ENCODE measurements around the gene RNASE8. TPM values are rescaled to one million over a fixed set of nuclear protein-coding genes. Genes with fewer than 3 reads are reported as not detected.

The RNASE8 gene
- total RNA-seq, 2 donors from 2014 or later, result not detected

DNA sequence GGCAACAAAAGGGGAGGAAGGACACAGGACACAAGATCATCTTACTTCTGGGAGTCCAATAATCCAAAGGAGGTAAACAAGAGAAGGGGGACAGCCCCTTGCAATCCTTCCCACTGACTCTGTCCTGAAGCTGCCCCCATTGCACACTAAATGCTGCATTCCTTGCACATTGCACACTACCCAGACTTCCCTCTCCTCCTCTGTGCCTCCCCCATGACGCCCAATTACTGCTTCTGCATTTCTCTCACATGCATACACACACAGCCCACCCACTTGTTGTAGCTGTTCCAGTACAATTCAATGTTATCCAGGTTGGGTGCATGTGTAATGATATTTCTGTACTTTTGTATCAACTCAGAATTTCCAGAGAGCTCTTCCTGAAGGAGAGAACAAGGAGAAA, 38.3 kb upstream of the RNASE8 start:
- Histone ChIP-seq H3K4me3 (no peak overlapping the region), H3K36me3 (replicated peaks in 1 of 2; ENCODE audit: insufficient read depth in 1 of 2, low read depth in 2 of 2) (peaks cover 11 to 18% of the 10 kb centered on the region in 2 donors), H3K9me3 (no peaks in the 10 kb centered on the region), H3K27me3 (no peaks in the 10 kb centered on the region), H3K27ac (no peak overlapping the region), H3K4me1 (peaks cover 24% of the 10 kb centered on the region)
- WGBS, 2 donors, result 58 to 76% methylated on average over 1 of the region's 1 CpG
- intact Hi-C loops (cut with DNase I), result loop anchor here (5.0 kb wide), 1 partner anchor 68 kb away; no protein-coding TSS in a partner anchor
- no peak for ATAC-seq
- no peak for DNase-seq
- TF ChIP-seq POLR2A (IDR thresholded peaks at IDR 0.05), result no peak
- TF ChIP-seq, protein P1, sequence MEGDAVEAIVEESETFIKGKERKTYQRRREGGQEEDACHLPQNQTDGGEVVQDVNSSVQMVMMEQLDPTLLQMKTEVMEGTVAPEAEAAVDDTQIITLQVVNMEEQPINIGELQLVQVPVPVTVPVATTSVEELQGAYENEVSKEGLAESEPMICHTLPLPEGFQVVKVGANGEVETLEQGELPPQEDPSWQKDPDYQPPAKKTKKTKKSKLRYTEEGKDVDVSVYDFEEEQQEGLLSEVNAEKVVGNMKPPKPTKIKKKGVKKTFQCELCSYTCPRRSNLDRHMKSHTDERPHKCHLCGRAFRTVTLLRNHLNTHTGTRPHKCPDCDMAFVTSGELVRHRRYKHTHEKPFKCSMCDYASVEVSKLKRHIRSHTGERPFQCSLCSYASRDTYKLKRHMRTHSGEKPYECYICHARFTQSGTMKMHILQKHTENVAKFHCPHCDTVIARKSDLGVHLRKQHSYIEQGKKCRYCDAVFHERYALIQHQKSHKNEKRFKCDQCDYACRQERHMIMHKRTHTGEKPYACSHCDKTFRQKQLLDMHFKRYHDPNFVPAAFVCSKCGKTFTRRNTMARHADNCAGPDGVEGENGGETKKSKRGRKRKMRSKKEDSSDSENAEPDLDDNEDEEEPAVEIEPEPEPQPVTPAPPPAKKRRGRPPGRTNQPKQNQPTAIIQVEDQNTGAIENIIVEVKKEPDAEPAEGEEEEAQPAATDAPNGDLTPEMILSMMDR (IDR thresholded peaks at IDR 0.05), result no peak

DNA sequence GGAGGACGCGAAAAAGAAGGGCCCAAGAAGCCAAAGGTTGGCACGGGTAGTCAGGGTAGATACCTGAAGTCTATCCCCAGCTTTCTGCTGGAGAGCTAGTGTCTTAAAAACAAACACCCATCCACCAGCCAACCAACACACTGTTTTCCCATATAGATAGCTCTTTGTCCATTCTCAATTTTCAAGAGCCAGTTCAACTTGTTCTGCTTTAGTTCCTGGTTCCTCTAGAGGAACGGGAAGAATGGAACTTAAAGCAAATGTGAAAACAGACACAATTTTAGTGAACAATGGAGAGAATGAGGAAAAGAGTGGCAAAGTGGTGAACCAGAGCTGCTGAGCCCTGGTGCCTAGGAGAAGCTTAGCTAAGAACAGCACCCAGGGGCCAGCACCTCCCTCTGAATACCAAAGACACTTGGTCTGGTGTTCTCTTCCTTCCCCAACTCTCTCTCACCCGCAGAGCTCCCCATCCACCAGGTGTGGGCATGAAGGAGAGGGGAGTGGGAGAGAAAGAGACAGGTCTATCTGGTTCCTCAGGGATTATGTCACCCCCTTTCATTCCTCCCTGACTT, 36.6 kb upstream of the RNASE8 start:
- no peak for ATAC-seq
- H3K27me3 ChIP-seq, result no peaks in the 10 kb centered on the region
- H3K4me1 ChIP-seq, result peaks cover 33% of the 10 kb centered on the region
- no peak for TF ChIP-seq POLR2A (IDR thresholded peaks at IDR 0.05)
- TF ChIP-seq, protein P1 (IDR thresholded peaks at IDR 0.05), result no peak
- DNase-seq, result no peak
- intact Hi-C loops (cut with DNase I), result no loop called here
- no peak overlapping the region for H3K4me3 ChIP-seq
- peaks cover 11 to 18% of the 10 kb centered on the region in 2 donors for H3K36me3 ChIP-seq (replicated peaks in 1 of 2; ENCODE audit: insufficient read depth in 1 of 2, low read depth in 2 of 2)
- WGBS, 2 donors, result 70 to 87% methylated on average over 5 of the region's 5 CpGs
- no peaks in the 10 kb centered on the region for H3K9me3 ChIP-seq
- peak overlapping the region in 1 of 4 donors; percentile 7 for H3K27ac ChIP-seq

DNA sequence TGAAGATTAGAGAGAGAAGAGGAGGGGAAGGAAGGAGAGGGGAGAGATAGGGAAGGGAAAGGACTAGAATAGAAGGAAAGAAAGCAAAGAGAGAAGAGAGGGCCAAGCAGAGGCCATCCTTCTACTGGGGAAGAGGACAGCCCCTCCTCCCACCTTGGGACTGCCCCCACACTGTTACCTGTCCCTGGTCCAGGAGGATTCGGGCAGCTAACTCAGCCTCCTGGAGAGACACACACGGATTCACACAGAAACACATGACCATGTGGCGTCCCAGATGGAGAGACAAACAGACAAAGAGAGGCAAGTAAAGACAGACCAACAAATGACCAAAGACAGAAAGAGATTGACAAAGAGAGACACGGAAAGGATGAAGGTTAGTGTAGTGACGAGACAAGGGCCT, 34.9 kb upstream of the RNASE8 start:
- Histone ChIP-seq H3K4me1 (peaks cover 33% of the 10 kb centered on the region), H3K27ac (peak overlapping the region in 3 of 4 donors; percentile 22 to 77 (median 30)), H3K27me3 (no peaks in the 10 kb centered on the region), H3K36me3 (replicated peaks in 1 of 2; ENCODE audit: insufficient read depth in 1 of 2, low read depth in 2 of 2) (peaks cover 10 to 15% of the 10 kb centered on the region in 2 donors), H3K4me3 (no peak overlapping the region), H3K9me3 (no peaks in the 10 kb centered on the region)
- no peak for ATAC-seq
- TF ChIP-seq, protein P1 (IDR thresholded peaks at IDR 0.05), result no peak
- no peak for TF ChIP-seq POLR2A (IDR thresholded peaks at IDR 0.05)
- 71 to 81% methylated on average over 5 of the region's 5 CpGs for WGBS, 2 donors
- intact Hi-C loops (cut with DNase I), result no loop called here
- no peak for DNase-seq

DNA sequence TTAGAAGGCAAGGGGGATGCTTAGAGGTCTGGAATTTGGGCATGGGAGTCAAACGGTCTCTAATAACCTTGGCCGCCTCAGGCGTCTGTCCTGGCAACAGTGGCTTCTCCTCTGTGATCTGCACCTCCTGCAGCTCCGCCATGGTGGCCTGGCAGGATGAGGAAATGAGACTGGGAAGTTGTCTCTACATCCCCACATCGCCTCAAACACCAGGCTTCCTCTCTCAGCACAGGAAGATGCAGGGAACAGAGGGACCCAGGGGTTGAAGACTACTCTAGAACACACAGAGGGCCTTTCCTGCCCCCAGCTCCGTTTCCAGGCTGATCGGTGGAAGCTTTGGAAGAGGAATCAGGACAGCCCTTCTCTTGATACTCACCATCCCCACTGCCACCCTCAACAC, 34.4 kb upstream of the RNASE8 start:
- Histone ChIP-seq H3K27ac (peak overlapping the region in 3 of 4 donors; percentile 72 to 77 (median 77)), H3K27me3 (no peaks in the 10 kb centered on the region), H3K9me3 (no peaks in the 10 kb centered on the region), H3K4me3 (no peak overlapping the region), H3K36me3 (replicated peaks in 1 of 2; ENCODE audit: insufficient read depth in 1 of 2, low read depth in 2 of 2) (peaks cover 5 to 11% of the 10 kb centered on the region in 2 donors), H3K4me1 (peaks cover 33% of the 10 kb centered on the region)
- TF ChIP-seq POLR2A (IDR thresholded peaks at IDR 0.05), result no peak
- TF ChIP-seq, protein P1 (IDR thresholded peaks at IDR 0.05), result no peak
- 57 to 65% methylated on average over 6 to 7 of the region's 7 CpGs for WGBS, 2 donors
- intact Hi-C loops (cut with DNase I), result no loop called here
- DNase-seq (no peak), ATAC-seq (no peak)
